ENCODE data around the gene OSBPL5.

Gene OSBPL5

DNA sequence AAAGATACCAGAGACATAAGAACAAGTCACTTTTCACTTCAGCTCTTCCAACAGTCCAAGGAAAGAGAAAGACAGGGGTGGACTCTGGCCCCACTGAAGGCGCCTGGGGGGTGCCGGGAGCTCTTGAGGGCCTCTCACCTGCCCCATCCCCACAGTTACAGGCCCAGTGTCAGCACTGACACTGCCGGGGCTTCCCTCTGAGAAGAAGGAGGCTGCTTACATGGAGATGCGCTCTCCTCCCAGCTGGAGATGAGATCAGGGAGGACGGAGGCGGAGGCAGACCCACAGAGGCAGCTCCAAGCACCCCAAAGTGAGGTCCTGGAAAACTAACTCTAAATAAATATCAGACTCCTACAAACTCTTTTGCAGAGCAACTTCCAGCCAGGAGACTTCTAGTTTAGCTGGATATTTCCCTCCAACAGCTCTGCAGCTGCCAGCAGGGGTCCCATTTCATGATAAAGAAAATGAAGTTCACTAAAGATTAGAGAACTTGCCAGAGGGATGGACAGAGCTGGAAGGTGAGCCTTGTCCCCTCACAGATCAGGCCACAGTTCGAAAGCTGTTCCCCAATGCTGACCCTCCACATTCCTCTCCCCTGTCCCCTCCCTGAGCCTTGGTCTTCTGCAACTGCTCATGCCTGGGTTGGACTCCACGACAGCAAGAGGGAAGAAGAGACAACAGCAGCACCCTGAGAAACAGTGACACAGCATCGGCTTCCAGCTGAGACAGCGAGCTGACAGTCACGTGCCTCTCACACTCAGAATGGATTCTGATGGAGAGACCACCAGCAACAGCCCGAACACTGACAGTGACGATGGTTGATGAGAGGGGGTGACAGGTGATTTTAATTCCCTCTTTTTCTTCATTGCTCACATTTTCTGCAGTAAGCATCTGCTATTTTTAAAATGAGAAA is 113.7 kb downstream of the OSBPL5 start:
- DNase-seq (ENCODE audit: low spot score), result no peak

DNA sequence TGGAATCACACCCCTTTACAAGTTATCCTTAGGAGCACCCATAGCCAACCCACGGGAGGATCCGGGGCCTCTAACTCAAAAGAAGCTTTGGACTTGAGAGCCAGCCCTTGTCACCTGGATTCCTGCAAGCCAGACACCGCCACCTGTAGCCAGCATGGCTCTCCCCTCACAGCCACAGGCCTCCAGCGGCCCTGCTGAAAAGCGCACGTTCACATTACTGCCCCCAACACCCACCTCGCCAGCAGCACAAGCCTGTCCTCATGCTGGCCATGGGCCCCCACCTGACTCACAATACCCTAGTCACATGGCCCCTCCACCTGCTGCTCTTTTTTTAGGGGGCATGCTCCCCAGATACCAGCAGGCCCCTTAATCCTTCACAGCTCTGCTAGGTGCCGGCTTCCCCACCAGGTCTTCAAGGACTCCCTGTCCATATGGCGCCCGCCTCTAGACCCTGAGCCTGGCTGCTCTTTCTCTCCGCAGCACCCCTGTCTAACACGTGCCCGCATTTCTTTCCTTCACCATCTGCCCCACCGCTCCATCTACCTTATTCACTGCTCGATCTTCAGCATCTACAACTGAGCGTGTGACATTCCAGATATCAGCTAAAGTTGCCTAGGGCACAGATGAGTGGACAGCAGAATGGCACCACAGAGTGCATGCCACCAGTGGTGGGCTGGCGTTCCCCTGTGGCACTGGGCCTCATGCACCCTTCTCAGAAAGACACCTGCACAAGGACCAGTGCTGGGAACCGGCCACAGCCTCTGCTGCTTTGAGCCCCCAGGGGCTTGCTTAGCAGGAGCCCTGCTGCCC is 114.5 kb downstream of the OSBPL5 start:
- no peak for DNase-seq (ENCODE audit: low spot score)

DNA sequence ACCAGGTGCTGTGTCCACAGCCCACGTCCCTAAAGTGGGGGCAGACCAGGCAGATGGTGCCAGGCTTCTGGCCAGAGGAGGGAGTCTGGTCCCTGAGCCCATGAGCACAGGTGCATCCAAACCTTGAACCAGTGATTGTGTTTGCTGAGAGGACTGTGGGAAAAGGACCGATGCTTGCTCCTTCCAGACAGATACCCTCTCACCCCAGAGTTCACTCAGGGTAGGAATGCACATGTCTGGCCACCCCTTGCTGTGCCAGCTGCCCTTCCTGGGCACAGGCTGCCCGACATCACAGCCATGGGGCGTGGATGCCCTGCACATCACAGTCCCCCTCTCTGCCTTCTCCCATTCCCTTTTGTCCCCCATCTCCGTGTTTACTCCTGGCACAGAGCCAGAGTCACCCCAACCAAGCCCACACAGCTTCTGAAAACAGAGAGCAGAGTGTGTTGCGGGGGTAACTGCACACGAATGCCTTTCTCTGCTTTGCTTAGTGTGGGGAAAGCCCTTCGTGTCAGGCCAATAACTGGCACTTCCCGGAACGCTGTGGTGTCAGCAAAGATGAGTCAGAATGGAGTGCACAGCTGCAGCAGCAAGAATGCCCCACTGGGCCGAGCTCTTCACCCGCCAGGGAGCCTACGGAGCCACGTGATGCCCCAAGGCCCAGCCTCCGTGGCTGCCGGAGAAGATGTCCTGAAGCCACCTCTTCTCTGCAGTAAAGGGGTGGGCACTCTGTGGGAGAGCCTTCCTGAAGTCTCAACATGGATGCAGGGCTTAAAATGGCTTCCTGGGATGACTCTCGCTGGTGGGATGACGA is 115.5 kb downstream of the OSBPL5 start:
- DNase-seq (ENCODE audit: low spot score), result no peak

DNA sequence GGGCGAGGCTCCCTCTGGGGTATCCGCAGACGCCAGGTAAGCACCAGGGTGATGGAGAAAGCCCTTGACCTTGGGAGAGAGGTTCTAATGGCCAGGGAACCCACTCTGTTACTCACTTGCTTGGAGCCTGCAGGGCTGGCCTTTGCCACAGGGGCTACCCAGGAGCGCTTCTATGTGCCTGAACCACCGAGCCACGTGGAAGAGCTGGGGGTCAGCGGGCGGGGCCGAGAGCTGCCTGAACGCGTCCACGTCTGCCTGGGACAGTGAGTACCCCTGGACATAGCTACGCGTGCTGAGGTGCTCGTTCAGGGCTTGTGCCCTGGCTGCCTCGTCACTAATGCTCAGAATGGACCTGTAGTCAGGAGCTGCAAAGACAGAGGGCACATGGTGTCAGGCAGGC is 117.5 kb downstream of the OSBPL5 start:
- no peak for DNase-seq (ENCODE audit: low spot score)

DNA sequence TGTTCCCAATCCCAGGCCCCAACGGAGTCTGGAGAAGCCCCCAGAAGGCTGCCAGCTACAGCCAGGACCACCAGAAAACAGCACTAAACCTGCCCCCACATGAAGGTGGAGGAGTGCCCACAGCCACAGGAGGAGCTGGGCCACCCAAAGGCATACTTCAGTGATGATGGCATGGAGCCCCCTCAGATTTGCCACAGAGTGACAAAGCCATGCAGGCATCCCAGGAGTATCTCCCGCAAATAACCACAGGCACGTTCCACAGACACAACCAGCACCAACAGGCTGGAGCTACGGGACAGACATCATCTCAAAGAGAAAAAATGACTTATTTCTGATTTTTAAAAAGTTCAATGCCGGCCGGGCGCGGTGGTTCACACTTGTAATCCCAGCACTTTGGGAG is 118.5 kb downstream of the OSBPL5 start:
- no peak for DNase-seq (ENCODE audit: low spot score)

DNA sequence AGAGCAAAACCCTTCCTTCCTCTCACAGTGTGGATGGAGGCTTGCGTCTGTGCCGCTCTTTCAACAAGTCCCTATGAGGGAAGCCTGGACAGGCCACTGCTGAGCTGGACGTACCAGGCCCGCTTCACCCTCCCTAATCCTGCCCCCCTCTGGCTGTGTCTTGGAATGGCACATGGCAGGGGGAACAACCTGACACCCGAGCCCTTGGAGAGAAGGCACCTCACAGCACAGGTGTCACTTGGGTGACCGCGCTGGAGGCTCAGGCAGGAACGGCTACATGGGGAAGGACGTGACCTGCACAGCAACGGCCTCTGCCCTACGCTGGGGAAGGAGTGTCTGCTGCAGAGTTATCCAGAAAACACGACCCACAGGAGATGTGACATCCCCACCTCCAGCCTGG is 118.9 kb downstream of the OSBPL5 start:
- no peak for DNase-seq (ENCODE audit: low spot score)

DNA sequence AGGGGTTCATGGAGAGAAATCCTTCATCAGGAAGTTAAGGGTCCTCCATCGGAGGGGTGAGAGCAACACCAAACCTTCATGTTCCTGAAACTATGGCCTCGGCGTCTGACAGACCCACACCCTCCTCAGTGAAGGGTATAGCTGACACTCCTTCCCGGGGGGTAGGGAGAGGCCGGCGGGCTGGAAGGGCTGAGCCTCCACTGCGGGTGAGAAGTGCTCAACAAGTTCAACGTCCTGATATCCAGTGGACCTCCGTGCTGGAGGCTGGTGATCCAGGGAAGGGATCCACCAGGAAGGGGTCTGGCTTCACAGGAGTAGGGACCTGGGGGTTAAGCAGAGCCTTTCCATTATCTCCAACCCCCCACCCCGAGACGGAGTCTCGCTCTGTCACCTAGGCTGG is 120.2 kb downstream of the OSBPL5 start:
- DNase-seq (ENCODE audit: low spot score), result no peak

DNA sequence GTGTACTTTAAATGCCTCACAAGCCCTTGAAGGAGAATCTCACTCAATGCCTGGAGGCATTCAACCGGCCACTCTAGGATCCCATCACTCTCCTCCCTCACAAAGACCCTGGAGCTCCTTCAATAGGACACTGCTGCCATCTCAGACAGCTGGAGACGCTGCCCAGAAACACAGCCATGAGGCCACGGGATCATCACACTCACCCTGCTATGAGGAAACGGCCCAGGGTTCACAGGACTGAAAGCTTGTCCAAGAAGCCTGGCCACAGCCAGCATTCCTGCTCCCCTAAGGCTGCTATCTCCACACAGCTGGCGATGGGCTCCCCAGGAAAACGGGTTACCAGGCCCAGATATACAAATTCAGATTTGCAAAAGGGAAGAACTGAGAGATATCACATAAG is 121.1 kb downstream of the OSBPL5 start:
- DNase-seq (ENCODE audit: low spot score), result no peak

DNA sequence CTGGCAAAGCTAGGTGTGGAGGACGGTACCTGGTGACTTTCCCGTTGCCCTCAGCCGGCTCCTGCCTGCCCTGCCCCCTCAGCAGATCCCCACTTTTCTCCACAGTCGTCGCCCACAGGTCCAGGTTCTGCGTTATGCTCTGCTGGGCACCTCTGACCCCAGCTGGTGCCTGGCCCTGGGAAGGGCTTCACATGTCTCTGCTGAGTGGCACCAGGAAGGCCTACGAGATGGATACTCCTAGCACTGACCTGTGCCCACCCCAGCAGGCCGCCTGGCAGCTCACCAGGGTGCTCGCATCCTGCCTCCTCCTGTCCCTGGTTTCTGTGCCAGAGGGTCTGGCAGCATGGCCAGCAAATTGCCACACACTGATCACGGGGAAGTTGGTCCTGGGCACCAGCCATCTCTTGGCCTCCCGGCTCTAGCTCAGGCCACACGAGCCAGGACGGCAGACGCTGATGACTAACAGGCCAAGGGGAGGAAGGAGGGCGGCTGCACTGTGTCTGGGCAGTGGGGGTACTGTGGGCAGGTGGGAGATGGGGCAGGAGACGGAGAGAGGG is 121.7 kb downstream of the OSBPL5 start:
- DNase-seq (ENCODE audit: low spot score), result no peak

DNA sequence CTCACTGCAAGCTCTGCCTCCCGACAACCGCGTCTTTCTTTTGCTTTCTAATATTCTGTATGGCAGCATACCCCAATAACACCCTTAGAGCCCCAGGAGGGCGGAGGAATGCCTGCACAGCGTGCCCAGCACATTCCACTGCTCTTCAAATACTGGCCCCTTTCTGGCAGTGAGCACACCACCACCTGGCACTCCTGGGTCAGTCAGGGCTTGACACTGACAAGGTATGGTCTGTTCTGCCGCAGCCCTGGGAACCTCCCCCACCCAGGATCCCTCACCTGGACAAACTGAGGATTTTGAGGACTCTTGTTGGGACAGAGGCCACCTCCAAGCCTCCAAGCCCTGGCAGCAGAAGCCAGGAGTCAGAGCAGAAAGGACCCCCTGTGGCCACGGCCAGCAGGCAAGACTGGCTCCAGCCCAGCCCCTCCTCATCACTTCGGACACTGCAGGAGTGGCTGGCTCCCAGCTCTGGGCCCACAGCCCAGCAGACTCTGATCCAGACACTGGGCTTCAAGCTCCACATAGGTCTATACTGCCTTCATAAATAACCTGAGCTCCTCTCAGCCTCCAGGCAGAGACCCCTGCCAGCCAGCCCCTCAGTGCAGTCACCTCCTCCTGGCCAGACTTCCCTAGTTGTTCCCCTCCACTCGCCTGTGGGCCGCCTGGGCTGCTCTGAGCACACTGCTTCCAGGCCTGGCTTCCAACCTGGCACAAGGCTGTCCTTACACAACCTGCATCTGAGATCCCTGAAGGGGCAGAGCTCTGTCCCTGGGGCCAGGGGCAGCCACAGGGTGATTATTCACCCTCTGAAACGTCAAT is 122.4 kb downstream of the OSBPL5 start:
- no peak for DNase-seq (ENCODE audit: low spot score)

DNA sequence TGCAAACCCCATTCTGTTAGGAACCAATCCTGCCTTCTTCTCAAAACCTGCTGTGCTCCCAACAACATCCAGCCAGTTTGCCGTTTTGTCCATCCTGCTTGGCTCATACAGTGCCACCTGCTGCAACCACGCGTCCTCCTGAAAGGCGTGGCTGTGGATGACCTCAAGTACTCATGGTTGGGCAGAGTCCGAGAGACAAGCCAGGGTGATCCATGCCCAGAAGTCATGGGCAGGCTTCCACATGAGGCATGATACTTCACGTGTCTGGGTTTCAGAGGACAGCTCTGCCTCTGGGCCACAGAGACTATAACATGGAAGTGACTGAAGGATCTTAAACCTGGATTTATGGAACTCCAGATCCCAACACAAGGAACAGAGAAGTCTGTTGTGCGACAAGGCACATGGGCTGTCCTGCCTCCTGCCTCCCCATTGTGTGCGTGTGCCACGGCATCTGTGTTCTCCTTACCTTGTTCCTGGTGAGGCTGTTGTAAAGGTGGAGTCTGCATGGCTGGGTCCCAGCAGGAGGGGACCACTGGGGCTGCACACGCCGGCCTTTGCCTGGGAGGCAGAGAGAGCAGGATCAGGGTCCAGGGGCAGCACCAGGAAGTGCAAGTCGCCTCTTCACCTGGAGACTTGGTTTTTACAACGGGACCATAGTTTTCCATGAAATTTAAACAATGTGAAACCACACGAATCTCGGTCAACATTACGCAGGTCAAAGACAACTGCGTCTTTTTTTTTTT is 123.2 kb downstream of the OSBPL5 start:
- no peak for DNase-seq (ENCODE audit: low spot score)

DNA sequence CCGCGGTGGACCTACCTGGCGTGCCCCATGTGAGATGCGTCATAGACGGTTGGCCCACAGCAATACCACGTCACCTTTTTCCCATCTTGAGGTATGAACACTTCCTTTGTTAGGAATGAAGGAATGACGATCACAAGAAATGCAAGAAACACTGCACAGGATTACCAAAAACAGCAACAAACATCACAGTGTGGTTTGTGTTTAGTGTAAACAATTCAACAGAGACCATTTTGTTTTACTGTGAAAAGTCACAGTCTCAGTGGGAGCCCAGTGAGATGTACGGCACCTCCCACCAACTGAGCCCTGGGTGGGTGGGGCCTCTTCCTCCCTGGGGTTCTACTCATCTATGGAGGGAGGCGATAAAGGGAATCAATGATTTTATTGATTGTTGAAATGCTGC is 124.2 kb downstream of the OSBPL5 start:
- DNase-seq (ENCODE audit: low spot score), result no peak

DNA sequence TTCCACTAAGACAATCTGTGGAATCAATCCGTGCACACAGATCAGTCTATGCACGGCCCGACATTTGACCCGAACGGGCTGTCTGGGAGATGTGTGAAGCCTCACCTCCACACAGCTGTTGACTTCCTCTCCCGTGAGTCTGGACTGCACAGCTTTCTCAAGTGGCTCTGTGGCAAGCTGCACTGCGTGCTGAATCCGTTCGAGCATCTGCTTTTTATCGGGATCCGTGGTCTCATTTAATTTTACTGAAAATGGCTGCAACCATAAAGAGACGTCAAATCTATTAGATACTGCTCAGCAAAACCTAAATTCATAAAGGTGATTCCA is 127.2 kb downstream of the OSBPL5 start:
- no peak for DNase-seq (ENCODE audit: low spot score)
